Measurements from ENCODE around the gene KIF1B.
A peak's percentile ranks its signal among the peaks of the same experiment; 100 is the strongest.

Gene KIF1B

DNA sequence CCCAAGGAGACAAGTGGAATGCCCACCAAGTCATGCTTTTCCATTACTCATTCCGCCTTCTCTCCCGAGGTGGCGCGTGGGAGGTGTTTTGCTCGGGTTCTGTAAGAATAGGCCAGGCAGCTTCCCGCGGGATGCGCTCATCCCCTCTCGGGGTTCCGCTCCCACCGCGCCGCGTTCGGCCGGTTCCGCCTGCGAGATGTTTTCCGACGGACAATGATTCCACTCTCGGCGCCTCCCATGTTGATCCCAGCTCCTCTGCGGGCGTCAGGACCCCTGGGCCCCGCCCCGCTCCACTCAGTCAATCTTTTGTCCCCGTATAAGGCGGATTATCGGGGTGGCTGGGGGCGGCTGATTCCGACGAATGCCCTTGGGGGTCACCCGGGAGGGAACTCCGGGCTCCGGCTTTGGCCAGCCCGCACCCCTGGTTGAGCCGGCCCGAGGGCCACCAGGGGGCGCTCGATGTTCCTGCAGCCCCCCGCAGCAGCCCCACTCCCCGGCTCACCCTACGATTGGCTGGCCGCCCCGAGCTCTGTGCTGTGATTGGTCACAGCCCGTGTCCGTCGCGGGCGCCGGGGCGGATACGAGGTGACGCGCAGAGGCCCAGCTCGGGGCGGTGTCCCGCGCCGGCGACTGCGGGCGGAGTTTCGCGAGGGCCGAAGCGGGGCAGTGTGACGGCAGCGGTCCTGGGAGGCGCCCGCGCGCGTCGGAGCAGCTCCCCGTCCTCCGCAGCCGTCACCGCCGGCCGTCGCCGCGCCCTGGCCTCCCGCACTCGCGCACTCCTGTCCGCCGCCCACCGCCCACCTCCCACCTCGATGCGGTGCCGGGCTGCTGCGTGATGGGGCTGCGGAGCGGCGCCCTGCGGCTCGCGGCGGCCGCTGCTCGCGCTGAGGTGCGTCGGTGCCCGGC is at the start of gene KIF1B:
KIF1B (plus strand) TSS at position 666 of the 906 bp plus-strand sequence. CDS start 21,759 bp downstream, outside the sequence.
- peak within 1 kb of the TSS; percentile 76 for H3K4me3 ChIP-seq (replicated peaks; ENCODE audit: low read depth, low read length)
- TF ChIP-seq, protein P1, sequence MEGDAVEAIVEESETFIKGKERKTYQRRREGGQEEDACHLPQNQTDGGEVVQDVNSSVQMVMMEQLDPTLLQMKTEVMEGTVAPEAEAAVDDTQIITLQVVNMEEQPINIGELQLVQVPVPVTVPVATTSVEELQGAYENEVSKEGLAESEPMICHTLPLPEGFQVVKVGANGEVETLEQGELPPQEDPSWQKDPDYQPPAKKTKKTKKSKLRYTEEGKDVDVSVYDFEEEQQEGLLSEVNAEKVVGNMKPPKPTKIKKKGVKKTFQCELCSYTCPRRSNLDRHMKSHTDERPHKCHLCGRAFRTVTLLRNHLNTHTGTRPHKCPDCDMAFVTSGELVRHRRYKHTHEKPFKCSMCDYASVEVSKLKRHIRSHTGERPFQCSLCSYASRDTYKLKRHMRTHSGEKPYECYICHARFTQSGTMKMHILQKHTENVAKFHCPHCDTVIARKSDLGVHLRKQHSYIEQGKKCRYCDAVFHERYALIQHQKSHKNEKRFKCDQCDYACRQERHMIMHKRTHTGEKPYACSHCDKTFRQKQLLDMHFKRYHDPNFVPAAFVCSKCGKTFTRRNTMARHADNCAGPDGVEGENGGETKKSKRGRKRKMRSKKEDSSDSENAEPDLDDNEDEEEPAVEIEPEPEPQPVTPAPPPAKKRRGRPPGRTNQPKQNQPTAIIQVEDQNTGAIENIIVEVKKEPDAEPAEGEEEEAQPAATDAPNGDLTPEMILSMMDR (IDR thresholded peaks at IDR 0.05; ENCODE audit: low read length, missing control alignments), result peak; percentile 73
- DNase-seq (ENCODE audit: low read depth), result peak; percentile 98

GRCh38 chr1:10160907-10161490 is 49.4 kb upstream of the KIF1B start:
- no peak overlapping the region for H3K4me3 ChIP-seq (replicated peaks; ENCODE audit: low read depth, low read length)
- DNase-seq (ENCODE audit: low read depth), result no peak
- TF ChIP-seq, protein P1 (IDR thresholded peaks at IDR 0.05; ENCODE audit: low read length, missing control alignments), result no peak

DNA sequence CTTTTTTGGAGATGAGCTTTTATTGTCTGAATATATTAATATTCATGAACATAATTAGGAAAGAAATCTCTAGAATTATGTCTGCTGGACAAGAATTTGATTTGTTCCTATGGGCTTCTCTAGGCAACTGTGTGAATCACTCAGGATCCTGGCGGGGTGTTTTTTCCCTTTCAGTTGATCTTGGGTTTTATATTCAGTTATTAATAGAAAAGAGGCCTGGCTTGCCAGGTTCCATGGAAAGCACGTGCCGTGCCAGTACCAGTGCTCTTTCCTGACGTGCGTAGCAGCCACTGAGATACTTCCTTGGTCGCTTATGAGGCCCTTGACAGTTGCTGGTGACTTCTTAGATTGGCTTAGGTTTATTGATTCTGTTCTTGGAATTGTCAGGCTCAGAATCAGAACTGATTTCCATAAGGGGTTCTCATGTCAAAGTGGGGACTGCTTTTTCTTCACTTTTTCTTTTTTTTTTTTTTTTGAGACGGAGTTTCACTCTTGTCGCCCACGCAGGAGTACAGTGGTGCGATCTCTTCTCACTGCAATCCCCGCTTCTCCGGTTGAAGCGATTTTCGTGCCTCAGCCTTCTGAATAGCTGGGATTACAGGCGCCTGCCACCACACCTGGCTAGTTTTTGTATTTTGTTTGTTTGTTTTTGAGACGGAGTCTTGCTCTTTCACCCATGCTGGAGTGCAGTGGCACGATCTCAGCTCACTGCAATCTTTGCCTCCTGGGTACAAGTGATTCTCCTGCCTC is 48.7 kb upstream of the KIF1B start:
- TF ChIP-seq, protein P1 (IDR thresholded peaks at IDR 0.05; ENCODE audit: low read length, missing control alignments), result no peak
- no peak overlapping the region for H3K4me3 ChIP-seq (replicated peaks; ENCODE audit: low read depth, low read length)
- no peak for DNase-seq (ENCODE audit: low read depth)

GRCh38 chr1:10168912-10169514 is 41.4 kb upstream of the KIF1B start:
- no peak overlapping the region for H3K4me3 ChIP-seq (replicated peaks; ENCODE audit: low read depth, low read length)
- no peak for DNase-seq (ENCODE audit: low read depth)
- TF ChIP-seq, protein P1 (IDR thresholded peaks at IDR 0.05; ENCODE audit: low read length, missing control alignments), result no peak

GRCh38 chr1:10170239-10170574 is 40.2 kb upstream of the KIF1B start:
- TF ChIP-seq, protein P1 (IDR thresholded peaks at IDR 0.05; ENCODE audit: low read length, missing control alignments), result no peak
- no peak for DNase-seq (ENCODE audit: low read depth)
- H3K4me3 ChIP-seq (replicated peaks; ENCODE audit: low read depth, low read length), result no peak overlapping the region

- no peak overlapping the region for H3K4me3 ChIP-seq (replicated peaks; ENCODE audit: low read depth, low read length)
- TF ChIP-seq, protein P1 (IDR thresholded peaks at IDR 0.05; ENCODE audit: low read length, missing control alignments), result no peak
- DNase-seq (ENCODE audit: low read depth), result no peak
Measured at GRCh38 chr1:10171105-10171767, 39.1 kb upstream of the KIF1B start.

Data from fibroblast of pulmonary artery (primary cell).